Peyer's patch (tissue), 4 donors: Measurements from ENCODE around the gene PTPRE. TPM values are rescaled to one million over a fixed set of nuclear protein-coding genes. Genes with fewer than 3 reads are reported as not detected.
A peak's percentile ranks its signal among the peaks of the same experiment; 100 is the strongest.

ENCODE experiments used
- DNase-seq, 3 donors: peaks; one replicate each; pipeline ENCODE4 v3.0.0-alpha.2; 2017 to 2019
- H3K27ac ChIP-seq, 4 donors: fragments of 200-600 bp; sonication (generic); one replicate each; pipeline ENCODE4 v1.5.1; 2016 to 2019
- H3K27me3 ChIP-seq, 2 donors: fragments of 200-600 bp; sonication (generic); one replicate each; pipeline ENCODE4 v1.5.1; 2019
- H3K36me3 ChIP-seq, 3 donors: fragments of 200-600 bp; sonication (generic); one replicate each; pipeline ENCODE4 v1.5.1; 2016 to 2019
- H3K4me1 ChIP-seq, 4 donors: fragments of 200-600 bp; sonication (generic); one replicate each; pipeline ENCODE4 v1.5.1; 2016 to 2019
- H3K4me3 ChIP-seq, 4 donors: fragments of 200-600 bp; sonication (generic); 1 replicate in 3 of 4; 2 replicates in 1 of 4; pipeline ENCODE4 v1.5.1; 2016 to 2019; ENCODE audit warnings: mild to moderate bottlenecking in 1 of 4
- H3K9me3 ChIP-seq, 4 donors: fragments of 200-600 bp; sonication (generic); one replicate each; pipeline ENCODE4 v1.5.1; 2016 to 2019; ENCODE audit warnings: mild to moderate bottlenecking in 1 of 4
- POLR2A ChIP-seq, 2 donors: fragments of 450-650 bp; IDR thresholded peaks; one replicate each; pipeline ENCODE4 v1.5.1; 2017; ENCODE audit warnings: antibody characterized with exemption in 2 of 2, mild to moderate bottlenecking in 2 of 2, moderate library complexity in 2 of 2
- total RNA-seq, 4 donors: library from RNA; depleted of rRNA; stranded (reverse); fragments of >200 nt; gene quantifications; one replicate each; pipeline ENCODE4 v1.1.0, GENCODE V29; 2016
- TF ChIP-seq, protein P1 (sequence below), 6 experiments: fragments of 450-650 bp in 4 of 6; fragments of 200-600 bp in 2 of 6; sonication (generic) in 1 of 6; IDR thresholded peaks; one replicate each; pipeline ENCODE4 v1.5.1; 2017 to 2019; ENCODE audit warnings: antibody characterized with exemption in 6 of 6, mild to moderate bottlenecking in 3 of 6, moderate library complexity in 1 of 6

PTPRE gene
- total RNA-seq, 4 donors from 2014 or later, result 24.0 to 48.7 (median 35.4) TPM

DNA sequence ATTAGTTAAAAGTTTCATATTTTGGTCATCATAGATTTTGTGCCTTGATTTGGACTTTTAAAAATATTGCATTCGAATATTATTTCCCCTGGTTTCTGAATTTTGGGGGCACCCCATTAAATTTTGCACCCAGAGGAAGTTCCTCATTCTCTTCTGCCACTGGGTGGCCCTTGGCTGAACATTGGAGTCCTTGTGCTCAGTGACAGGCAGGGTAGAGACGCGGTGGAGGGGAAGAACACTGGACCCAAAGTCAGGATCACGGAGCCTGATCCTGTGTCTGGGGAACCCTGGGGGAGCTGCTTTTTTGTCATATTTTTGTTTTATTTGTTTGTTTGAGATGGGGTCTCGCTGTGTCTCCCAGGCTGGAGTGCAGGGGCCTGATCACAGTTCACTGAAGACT, 144.6 kb downstream of the PTPRE start:
- H3K36me3 ChIP-seq, result peaks cover 0 to 27% (median 0%) of the 10 kb centered on the region in 3 donors
- peaks cover 4 to 21% (median 12%) of the 10 kb centered on the region in 4 donors for H3K4me1 ChIP-seq
- no peak for TF ChIP-seq POLR2A (IDR thresholded peaks at IDR 0.05)
- TF ChIP-seq, protein P1, sequence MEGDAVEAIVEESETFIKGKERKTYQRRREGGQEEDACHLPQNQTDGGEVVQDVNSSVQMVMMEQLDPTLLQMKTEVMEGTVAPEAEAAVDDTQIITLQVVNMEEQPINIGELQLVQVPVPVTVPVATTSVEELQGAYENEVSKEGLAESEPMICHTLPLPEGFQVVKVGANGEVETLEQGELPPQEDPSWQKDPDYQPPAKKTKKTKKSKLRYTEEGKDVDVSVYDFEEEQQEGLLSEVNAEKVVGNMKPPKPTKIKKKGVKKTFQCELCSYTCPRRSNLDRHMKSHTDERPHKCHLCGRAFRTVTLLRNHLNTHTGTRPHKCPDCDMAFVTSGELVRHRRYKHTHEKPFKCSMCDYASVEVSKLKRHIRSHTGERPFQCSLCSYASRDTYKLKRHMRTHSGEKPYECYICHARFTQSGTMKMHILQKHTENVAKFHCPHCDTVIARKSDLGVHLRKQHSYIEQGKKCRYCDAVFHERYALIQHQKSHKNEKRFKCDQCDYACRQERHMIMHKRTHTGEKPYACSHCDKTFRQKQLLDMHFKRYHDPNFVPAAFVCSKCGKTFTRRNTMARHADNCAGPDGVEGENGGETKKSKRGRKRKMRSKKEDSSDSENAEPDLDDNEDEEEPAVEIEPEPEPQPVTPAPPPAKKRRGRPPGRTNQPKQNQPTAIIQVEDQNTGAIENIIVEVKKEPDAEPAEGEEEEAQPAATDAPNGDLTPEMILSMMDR (IDR thresholded peaks at IDR 0.05), result no peak
- no peaks in the 10 kb centered on the region for H3K27me3 ChIP-seq
- no peaks in the 10 kb centered on the region for H3K9me3 ChIP-seq
- DNase-seq, result no peak
- H3K27ac ChIP-seq, result peak overlapping the region in 1 of 4 donors; percentile 43
- H3K4me3 ChIP-seq, result no peak overlapping the region

DNA sequence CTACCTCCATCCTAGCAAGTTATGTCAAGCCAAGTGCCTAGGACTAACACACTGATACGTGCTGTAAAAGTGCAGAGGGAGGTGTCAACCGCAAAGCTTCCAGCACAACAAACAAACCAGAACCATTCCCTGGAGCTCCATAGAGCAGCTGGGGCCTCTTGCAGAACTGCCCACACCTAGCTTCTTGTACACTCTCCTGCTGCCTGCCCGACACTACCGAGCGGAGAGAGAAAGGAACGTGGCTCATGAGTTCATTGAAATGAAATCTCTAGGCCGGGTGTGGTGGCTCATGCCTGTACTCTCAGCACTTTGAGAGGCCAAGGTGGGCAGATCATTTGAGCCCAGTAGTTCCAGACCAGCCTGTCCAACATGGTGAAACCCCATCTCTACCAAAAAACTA, 145.8 kb downstream of the PTPRE start:
- Histone ChIP-seq H3K4me1 (peaks cover 1 to 10% (median 3%) of the 10 kb centered on the region in 4 donors), H3K27ac (peak overlapping the region in 1 of 4 donors; percentile 43), H3K9me3 (no peaks in the 10 kb centered on the region), H3K4me3 (no peak overlapping the region), H3K36me3 (peaks cover 0 to 38% (median 0%) of the 10 kb centered on the region in 3 donors), H3K27me3 (no peaks in the 10 kb centered on the region)
- no peak for DNase-seq
- TF ChIP-seq, protein P1 (IDR thresholded peaks at IDR 0.05), result no peak
- no peak for TF ChIP-seq POLR2A (IDR thresholded peaks at IDR 0.05)

DNA sequence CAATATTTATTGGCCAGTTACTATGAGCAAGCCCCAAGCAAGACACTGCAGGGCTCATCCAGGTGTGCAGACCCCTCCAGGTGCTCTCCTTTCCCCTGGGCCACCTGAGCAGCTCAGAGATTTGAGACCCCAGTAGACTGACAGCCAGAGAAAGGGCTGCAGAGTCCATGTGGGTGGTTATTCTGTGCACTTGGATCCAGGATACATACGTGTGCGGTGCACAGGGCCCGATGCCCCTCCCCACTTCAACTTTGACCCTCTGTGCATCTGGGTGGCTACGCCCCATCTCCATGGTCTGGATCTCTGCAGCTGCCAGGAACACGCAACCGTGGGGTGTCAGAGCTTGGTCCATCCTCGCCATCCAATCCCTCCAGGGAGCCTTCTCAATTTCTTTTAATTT, 146.5 kb downstream of the PTPRE start:
- Histone ChIP-seq H3K27me3 (no peaks in the 10 kb centered on the region), H3K4me3 (no peak overlapping the region), H3K9me3 (no peaks in the 10 kb centered on the region), H3K36me3 (peaks cover 0 to 38% (median 0%) of the 10 kb centered on the region in 3 donors), H3K27ac (no peak overlapping the region), H3K4me1 (peaks cover 0 to 3% (median 0%) of the 10 kb centered on the region in 4 donors)
- no peak for TF ChIP-seq POLR2A (IDR thresholded peaks at IDR 0.05)
- TF ChIP-seq, protein P1 (IDR thresholded peaks at IDR 0.05), result no peak
- no peak for DNase-seq

DNA sequence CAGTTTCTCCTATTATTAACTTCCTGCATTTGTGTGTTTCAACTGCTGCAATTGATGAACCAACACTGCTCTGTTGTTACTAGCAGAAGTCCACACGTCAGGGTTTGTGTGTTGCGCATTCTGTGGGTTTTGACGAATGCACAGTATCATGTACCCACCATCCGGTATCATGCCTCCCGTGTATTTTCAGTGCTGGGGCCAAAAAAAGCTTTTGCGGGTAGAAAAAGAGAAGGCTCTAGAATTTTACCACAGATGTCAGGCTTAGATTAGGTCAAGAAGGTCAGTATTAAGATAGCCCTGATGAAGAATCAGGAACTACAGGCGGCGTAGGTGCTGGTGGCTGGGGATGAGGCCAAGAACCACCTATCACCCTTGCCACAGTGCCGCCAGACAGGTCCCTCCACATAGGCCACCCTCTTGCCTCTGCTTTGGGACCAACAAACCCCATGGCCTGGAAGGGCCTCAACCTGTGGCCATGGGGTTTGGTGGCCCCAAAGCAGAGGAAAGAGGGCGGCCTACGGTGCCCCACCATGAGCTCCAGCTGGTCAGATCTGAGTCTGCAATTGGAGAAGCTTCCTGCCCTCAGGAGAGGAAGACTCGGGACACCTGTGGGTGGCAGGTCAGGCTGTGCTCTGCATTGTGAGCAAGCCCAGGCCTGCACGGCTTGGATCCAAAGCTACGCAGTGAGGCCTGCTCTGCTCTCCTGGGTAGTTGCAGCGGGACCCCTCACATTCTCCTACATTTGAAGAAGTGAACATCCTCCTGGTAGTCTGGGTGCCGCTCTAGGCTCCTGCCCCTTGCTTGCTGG, 147.5 kb downstream of the PTPRE start:
- Histone ChIP-seq H3K27ac (no peak overlapping the region), H3K36me3 (peaks cover 0 to 41% (median 0%) of the 10 kb centered on the region in 3 donors), H3K9me3 (no peaks in the 10 kb centered on the region), H3K4me1 (peaks cover 0 to 4% (median 0%) of the 10 kb centered on the region in 4 donors), H3K27me3 (no peaks in the 10 kb centered on the region), H3K4me3 (no peak overlapping the region)
- TF ChIP-seq POLR2A (IDR thresholded peaks at IDR 0.05), result no peak
- TF ChIP-seq, protein P1 (IDR thresholded peaks at IDR 0.05), result no peak
- DNase-seq, result no peak

DNA sequence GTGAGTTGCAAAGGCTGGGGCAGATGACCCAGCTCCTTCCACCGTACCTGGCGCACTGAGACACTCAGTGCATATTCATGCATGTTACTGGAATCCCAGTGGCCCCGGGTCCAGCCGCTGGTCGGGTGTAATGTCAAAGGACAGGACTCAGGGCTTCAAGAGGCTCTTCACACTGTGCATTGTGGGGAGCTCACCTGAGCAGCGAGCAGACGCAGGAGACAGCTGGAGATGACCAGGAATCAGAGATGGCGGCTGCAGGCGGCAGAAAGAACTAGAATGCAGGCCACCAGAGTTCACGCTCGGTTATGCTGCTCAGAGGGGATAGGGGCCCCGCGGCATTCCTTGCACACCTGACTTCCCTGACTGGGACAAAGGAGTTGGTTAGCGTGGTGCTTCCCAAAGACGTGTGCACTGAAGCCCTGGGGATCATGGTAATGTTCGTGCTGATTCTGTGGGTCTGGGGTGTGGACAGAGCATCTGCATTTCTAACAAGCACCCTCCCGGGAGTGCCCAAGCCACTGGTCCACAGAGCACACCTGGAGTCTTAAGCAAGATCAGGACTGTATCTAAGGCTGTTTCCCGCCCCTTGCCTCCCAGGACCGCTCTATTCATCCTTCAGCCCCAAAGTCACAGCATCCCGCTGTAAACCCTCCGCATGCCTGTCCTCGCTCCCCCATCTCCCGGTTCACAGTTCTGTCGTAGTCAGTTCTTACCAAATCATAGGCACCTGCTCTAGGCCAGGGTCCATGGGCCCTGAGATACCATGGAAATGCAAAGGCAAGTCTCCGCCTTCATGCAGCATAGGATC, 148.4 kb downstream of the PTPRE start:
- TF ChIP-seq, protein P1 (IDR thresholded peaks at IDR 0.05), result no peak
- TF ChIP-seq POLR2A (IDR thresholded peaks at IDR 0.05), result no peak
- Histone ChIP-seq H3K27me3 (no peaks in the 10 kb centered on the region), H3K9me3 (no peaks in the 10 kb centered on the region), H3K4me3 (no peak overlapping the region), H3K27ac (no peak overlapping the region), H3K4me1 (peaks cover 0 to 4% (median 0%) of the 10 kb centered on the region in 4 donors), H3K36me3 (peaks cover 0 to 47% (median 0%) of the 10 kb centered on the region in 3 donors)
- DNase-seq, result no peak
